A204.1 (cell line): Measurements from ENCODE around the gene NLRP14.

ENCODE experiments used
- FAIRE-seq: peaks from 2 replicates; lab custom pipeline; 2012; peaks lifted over from hg19 to GRCh38; lab: Jason Lieb, UNC

Gene NLRP14

GRCh38 chr11:7020183-7020917 lies at the start of gene NLRP14, which contains the start of gene ZNF214:
TSS of gene NLRP14 (plus strand) at chr11:7020479. CDS start at chr11:7038587, 18,108 bp downstream.
TSS of gene ZNF214 (minus strand) at chr11:7020346. CDS start at chr11:7002835, 17,511 bp downstream.
- FAIRE-seq, result no peak

GRCh38 chr11:6979365-6979764 lies 40.9 kb upstream of the NLRP14 start:
- no peak for FAIRE-seq

GRCh38 chr11:6986487-6986886 lies 33.8 kb upstream of the NLRP14 start:
- no peak for FAIRE-seq

- no peak for FAIRE-seq
Measured at GRCh38 chr11:6988506-6988905, 31.8 kb upstream of the NLRP14 start.

- FAIRE-seq, result no peak
Measured at GRCh38 chr11:6991227-6991626, 29.1 kb upstream of the NLRP14 start.

- FAIRE-seq, result no peak
Measured at GRCh38 chr11:6992026-6992425, 28.3 kb upstream of the NLRP14 start.

- FAIRE-seq, result no peak
Measured at GRCh38 chr11:6992457-6993417, 27.5 kb upstream of the NLRP14 start.

GRCh38 chr11:6995703-6996102 lies 24.6 kb upstream of the NLRP14 start:
- no peak for FAIRE-seq

GRCh38 chr11:7004482-7004881 lies 15.8 kb upstream of the NLRP14 start:
- FAIRE-seq, result no peak

GRCh38 chr11:7014118-7014517 lies 6.2 kb upstream of the NLRP14 start:
- FAIRE-seq, result no peak

- no peak for FAIRE-seq
Measured at GRCh38 chr11:7016011-7016410, 4.3 kb upstream of the NLRP14 start.

- FAIRE-seq, result no peak
Measured at GRCh38 chr11:7019500-7020182, 638 bp upstream of the NLRP14 start.

- no peak for FAIRE-seq
Measured at GRCh38 chr11:7021318-7021717, 1.0 kb downstream of the NLRP14 start.

GRCh38 chr11:7028141-7028540 lies 7.9 kb downstream of the NLRP14 start:
- no peak for FAIRE-seq

- no peak for FAIRE-seq
Measured at GRCh38 chr11:7030836-7031235, 10.6 kb downstream of the NLRP14 start.

- FAIRE-seq, result no peak
Measured at GRCh38 chr11:7031471-7031871, 11.2 kb downstream of the NLRP14 start.

- FAIRE-seq, result no peak
Measured at GRCh38 chr11:7032692-7033091, 12.4 kb downstream of the NLRP14 start.

- no peak for FAIRE-seq
Measured at GRCh38 chr11:7034019-7034418, 13.7 kb downstream of the NLRP14 start.

- no peak for FAIRE-seq
Measured at GRCh38 chr11:7046474-7047175, 26.3 kb downstream of the NLRP14 start.

GRCh38 chr11:7050191-7050590 lies 29.9 kb downstream of the NLRP14 start:
- no peak for FAIRE-seq

- FAIRE-seq, result no peak
Measured at GRCh38 chr11:7056828-7057513, 36.7 kb downstream of the NLRP14 start.
